T1000 (cell line): ENCODE results near the gene CXCR6.

ENCODE experiments used
- DNase-seq: peaks from one replicate; lab custom pipeline; 2025; ENCODE audit warnings: mixed read lengths; lab: John Stamatoyannopoulos, UW

CXCR6 gene

DNA sequence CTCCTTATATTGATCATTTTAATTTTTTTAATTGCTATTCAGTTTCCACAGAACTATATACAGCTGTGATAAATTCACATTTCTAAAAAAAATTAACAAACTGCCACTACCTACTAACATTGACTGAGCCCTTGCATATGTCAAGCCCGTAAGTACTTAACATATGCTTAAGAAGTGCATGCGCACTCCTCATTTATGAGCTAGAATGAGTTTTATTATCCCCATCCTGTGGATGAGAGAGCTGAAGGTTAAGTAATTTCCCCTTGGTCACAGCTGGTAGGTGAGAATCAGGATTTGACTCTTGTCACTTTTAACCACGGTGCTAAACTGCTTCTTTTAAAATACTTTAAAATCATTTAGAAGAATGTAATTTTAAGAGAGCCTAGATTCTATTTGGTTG lies 25.9 kb downstream of the CXCR6 start:
- no peak for DNase-seq

DNA sequence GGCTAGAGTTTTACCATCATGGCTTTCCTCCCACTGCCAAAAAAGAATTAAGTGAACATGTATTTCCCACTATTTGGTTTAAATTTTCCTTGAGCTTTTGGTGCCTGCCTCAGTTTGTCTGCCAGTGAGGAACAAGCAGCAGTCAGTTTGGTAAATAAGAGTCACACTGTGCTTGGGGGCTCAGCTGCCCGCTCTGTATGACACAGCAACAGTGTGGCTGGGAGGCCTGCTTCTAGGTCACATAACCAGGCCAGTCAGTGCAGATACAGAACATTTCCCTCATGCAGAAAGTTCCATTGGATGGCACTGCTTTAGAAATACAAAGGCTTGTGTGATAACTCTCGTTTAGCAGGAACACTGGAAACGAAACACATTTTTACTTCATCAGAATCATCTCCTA lies 26.7 kb downstream of the CXCR6 start:
- DNase-seq = no peak

DNA sequence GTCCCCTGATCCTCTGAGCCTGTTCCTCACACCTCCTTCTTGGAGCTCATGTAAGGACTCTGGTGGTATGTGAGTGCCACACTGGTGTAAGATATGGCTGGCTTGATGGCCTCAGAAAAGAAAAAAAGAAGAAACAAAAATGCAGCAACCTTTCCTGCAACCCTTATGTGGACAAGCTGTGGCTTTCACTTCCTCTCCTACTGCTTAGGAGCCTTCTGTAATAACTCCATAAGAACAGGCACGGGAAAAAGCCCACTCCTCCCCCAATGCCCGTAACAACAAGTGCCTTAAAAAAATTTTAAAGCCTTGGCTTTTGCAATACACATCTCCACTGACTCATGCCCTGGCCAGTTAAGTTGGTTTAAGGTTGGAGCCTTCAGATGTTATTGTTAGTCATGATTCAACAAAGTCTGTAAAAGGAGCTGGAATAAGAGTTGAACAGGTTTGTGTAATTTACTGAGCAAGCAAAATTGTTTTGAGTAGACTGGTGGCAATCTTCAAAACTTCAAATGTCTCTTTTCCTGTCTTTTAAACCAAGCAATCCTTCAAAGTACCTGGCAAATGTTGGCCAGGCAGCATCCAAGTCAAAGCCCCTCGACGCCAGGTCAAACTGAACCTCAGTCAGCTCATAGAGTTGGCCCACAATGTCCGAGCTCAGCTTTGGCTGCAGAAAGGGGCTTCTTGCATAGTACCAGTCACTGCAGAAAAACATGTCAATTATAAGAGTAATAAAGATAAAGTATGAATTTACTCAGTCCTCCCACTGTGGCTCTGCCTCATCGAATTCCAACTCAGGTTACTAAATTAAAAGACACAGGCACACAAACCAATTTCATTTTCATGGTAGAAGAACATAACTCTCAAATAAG lies 29.5 kb downstream of the CXCR6 start:
- DNase-seq = peak; percentile 30

DNA sequence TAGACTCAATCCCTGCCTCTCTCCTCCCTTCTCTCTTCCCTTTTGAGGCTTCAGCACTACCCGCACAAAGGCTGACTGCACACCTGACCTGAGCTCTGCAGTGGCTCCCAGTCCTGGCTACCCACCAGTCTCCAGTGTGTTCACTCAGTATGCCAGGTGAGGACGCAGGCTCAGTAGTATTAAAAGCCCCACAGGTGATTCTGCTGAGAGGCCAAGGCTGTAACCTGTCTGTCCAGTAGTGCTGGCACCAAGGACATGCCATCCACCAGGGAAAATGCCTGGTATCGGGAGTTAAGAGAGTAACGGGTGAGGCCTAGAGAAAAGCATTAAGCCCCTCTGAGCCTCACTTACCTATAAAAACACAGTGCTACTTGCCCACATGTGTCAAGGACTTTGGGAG lies 31.4 kb downstream of the CXCR6 start:
- DNase-seq = no peak

DNA sequence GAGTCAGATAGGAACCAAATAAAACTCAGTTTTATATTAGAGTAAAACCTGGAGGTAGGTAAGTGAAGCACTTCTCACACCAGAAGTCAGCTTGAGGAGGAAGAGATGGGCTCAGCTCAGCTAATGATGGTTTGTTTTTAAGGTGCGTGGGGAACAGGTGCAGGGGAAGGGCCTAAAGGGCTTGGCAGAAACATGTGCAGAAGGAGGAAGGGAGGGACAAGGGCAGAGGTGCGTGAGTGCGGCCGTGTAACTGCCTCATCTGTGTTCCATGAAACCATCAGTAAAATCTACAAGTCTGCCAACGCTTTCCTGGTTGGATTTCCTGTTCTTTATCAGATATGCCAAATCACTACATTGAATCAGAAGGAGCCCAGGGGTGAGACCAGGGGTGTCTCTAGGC lies 32.4 kb downstream of the CXCR6 start:
- DNase-seq = no peak

DNA sequence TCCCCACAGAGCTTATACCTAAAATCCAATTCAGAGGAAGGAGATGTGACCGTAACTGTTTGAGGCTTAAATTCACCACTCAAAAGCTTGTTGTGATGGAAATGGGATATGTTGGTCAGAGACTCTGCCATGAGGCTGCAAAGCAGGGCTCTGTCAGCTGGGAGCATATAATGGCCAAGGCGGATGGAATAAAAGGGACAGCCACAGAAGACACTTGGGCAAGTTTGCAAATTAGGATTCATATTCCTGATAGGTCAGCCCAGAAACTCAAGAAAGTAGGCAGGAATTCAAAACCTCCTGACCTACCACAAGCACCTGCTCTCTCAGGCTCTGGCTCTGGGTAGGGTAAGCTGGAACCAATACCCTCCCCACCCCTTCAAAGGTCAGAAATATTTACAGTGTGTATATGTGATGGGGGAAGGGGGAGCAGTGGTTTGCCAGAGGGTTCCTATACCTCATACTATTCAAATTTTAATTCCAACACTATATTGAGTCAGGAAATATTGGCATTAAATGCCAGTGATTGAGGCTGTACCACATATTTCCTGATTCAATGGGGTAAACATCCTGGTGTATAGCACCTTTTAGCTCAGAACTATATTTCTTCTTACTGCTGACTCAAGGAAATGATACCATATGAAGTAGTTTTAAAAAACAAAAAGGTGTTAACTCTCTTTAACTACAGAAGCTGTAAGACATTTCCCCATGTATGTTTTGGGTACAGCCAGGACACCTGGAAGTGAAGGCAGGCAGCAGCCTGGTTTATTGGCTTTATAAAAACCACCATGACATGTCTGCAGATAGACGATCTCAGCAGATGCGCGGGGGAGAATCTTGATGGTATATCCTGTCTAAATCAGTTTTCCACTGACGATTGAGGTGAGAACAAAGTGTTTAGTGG lies 33.2 kb downstream of the CXCR6 start:
- no peak for DNase-seq

DNA sequence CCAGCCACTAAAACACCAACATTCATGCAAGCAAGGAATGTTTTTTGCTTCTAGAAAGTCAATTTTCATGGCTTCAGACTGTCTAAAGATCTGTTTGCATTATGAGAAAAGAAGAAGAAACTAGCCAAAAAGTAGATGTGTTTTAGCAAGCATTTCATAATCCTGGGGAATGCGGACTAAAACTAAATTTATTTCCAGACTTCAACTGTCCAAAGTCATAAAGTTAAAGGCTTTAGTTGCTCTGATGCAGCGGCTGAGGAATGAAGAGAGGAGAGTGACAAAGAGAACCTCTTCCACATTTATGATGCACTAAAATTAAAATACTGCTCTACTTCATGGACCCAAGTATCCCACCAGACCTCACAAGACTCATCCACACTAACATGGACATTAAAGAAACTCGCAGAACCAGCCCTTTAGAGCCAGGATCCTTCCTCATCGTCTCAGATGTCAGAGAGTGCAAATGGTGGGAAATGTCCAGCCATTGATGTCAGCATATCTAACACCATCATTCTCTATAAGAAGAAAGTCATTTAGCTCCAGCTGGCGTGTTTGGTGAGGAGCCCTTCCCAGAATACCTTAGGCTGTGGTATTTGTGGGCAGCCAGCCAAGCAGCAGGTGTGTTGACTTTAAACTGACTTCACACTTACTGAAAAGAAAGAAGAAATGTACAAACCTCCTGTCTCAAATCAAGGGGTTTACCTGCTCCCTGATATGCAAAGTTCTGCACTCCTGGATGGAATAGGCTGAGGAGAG lies 34.9 kb downstream of the CXCR6 start:
- no peak for DNase-seq

DNA sequence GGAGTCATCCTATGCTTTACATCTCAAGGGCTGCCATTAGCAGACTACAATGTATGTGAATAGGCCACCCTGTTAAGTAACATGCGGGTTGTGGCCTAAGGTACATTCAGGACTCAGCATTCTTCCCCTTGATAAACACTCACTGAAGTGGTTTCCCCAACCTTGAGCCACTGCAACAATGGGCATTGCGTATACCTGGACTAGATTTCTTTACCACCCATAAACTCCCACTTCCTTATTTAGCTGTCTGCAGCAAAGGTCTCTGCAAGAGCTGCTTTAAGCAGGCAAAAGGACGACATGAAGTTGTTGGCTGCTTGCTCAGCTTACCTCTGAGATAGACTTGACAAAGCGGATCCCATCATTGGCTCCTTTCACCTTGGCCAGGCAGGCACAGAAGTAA lies 36.1 kb downstream of the CXCR6 start:
- no peak for DNase-seq

DNA sequence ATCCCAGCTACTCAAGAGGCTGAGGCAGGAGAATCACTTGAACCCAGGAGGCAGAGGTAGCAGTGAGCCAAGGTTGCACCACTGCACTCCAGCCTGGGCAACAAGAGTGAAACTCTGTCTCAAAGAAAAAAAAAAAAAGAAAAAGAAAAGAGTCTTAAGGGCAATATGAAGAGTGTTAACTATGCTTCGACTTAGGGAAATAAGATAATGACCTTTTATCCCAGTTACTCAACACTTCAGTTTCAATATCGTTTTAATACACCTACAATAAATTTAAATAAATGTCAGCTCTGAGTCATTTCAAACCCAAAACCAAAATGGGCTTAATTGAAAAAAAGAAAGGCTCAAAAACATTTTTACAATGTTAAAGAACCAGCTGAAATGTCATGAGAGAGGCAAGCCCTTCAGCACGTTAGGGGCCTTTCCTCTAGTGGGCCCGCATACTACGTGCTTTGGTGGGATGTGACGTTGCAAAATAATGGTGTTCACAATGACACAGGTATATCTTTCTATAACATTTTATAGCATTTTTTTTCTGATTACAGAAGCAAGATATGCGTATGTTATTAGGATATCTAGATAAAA lies 37.1 kb downstream of the CXCR6 start:
- DNase-seq = no peak

DNA sequence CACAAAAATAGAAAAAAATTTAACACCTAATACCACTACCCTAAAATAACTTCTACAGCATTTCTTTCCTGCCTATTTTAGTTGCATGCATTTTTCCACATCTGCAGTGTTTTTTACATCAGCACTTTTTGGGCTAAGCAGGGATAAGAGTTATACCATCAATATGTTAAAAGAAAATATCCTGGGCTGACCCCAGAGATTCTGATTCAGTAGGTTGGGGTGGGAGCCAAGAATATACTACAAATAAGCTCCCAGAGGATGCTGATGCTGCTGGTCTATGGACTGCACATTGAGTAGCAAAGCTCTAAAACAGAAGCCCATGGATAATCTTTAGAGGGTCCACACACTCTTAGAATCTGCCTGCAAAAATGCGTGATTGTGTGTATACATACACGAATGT lies 37.6 kb downstream of the CXCR6 start:
- no peak for DNase-seq

DNA sequence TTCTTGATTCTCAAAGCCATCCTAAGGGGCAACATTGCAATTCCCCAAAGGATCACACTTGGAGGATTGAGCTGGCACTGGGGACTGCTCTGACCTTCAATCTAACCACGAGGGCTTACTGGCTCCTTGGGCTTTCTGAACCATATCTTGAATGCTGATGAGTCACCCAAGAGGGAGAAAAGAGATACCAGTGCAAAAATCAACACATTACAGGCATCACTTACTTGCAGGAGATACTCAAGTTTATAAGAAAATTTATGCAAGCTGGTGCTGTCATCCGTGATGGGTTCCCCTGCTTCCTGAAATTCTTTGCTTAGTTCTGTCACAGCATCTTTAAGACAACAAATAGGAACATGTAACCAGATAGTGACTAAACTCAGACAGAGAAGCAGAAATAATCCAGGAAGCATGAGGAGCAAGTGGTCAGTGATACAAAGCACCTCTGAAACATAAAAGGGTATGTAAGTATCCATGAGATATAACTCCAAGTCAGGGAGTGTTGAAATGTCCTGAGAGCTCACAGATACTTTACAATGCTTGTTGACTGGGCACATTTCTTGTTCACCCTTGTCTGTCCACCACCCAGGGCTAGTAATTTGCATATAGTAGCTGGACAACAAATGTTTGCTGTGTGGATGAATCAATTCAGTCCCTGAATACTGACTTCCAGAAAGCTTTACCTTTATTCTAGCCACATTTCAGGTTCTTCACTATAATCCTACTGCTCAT lies 38.2 kb downstream of the CXCR6 start:
- DNase-seq = no peak

DNA sequence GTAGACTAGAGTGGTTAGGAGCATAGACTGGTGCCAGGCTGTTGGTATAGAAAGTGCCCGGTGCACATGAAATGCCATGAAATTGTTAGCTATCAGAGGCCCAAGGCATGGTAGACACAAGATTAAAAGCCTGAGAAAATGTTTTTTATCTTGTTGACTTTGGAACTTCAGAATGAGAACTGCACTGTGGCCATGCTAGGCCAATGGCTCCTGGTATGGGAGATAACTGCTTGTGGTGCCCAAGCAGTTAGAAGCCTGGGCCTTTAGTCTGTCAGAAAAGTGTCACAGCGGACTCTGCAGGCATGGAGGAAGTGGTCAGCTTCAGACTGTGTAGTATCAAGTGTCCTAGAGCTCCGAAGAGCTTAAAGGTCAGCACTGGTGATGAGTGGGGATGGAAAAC lies 40.5 kb downstream of the CXCR6 start:
- DNase-seq = no peak

DNA sequence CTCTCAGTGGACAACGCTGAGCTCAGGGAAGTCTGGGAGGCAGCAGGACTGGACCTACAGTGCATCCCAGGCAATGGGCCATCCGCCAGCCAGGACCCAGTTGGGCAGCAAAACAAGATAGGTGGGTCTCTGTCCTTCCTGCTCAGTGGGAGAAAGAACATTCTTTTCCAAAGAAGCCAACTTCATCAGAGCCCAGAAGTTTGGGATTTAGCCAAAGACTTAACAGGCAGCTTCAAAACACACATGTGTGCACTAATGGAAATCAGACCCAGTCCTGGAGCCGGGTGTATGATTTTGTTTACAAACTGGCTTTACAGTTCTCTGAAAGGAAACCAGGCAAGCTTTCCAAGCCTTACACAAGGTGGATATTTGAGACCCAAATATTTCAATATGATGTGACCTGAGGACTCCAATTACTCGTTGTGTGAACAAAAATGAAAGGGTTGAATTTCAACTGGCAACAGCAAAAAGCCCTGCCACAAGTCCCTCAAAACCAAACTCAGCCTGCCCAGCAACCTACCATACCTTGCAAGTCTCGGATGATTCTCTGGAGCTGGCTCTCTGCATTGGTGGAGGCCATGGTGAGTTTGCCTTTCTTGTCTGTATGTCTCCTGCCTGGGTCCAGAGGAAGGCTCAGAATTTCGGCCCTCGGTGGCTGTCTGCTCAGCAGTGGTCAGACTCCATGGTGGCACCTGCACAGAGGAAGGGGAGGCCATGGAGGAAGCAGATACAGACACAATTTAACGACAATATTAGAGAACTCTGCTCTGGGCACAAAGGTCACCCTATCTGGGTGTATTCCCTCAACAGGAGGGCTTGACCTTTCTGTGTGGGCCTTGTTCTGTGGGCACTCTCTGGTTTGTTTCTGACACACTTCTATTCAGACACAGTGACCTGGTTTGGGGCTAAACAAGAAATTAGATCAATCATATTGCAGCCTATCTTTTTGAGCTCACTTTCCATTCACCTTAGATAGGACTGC lies 41.4 kb downstream of the CXCR6 start:
- no peak for DNase-seq

DNA sequence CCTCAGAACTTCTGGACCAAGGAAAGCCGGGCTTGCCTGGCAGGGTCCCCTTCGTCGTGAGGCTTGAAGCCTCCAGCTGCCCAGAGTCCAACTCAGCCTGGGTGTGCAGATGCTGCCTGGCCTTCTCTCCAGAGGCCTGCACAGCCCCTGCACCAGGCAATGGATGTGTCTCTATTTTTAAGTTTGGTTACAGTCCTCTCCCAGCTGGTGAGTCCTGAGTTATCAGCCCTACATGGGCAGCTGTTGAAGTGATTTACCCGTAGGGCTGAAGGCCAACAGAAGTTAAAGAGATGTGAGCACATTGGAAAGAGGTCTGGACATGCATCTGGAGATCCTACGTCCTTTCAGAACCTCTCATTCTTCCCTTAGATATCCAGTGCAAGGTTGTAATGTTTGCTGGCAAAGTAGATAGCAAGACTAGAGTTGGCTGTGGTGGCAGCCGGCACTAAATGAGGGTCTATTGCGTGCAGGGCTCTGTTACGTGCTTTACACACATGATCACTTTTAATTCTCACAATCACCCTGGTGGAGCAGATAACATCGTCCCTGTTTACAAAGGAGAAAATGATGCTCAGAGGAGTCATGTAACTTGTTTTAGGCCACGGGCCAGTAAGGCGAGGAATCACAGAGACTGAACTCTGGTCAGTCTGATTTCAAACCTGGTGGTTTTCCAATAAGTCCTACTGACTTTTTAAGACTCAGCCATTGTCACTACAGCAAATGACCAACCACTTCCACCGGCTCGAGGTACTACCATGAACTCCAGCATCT lies 42.5 kb downstream of the CXCR6 start:
- DNase-seq = no peak

DNA sequence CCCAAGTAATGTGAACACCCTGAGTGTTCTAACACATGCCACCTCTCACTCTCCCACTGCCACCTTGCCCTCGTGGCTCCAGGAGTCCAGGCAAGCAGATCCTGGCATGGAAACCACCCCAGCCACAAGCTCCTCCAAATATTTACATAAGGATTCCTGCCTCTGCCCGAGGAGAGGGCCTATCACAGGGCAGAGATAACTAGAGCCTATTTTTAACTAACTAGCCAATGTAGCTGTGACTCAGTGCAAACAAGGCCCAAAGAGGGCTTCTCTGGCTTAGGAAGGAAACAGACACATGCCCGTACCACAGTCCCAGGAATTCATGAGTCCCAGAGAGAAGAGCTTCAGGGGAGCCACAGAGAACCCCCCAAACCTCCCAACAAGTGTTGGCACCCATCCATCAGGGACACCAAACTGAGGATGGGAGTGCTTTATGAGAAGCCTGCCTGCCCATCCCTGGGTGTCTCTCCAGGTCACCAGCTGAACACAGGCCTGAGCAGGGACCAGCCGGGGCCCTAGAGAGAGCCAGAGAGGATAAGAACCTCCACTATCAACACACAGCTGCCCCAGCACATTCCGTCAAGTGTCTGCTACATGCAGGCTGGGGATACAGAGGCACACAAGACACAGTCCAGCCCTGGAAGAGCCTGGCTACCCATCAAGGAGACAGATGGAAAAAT lies 43.2 kb downstream of the CXCR6 start:
- DNase-seq = peak; percentile 10

DNA sequence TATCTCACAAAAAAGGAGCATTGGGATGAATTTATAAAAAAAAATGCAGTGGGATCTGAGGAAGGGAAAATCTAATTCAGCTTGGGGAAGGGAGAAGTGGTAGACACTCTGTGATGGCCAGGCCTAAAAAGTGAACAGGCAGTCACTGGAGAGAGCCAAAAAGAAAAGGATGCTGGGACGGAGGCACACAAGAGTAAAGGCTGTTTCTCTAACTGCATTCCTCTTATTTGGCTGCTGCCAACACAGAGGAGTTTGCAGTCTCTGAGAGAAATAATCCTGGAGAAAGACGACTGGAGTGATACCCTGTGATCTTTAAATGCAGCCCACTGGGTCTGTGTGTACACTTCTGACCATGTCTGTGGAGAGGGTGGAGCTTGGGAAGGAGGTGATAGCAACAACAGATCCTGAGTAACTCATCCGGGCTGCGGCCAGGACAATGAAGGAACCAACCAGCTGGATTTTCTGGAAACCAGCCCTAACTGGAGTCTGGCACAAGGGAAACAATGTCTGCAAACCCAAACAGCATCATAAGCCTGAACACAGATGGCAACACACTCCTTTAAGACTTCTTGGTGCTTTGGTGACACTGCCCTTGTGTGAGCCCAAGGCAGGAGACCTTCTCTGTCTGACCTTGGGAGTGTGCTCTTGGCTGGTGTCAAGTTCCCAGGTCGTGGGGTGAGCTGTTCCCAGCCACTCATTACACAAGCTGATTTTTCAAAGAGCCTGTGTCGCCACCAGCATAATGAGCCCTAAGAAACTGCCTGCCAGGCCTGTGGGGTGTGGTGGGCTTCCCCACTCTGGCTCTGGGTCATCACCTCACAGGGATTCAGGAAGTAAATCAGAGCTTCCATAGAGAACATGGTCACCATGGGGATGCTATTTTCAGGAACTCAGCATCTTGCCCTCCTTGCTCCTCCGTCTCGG lies 44.4 kb downstream of the CXCR6 start:
- DNase-seq = no peak

DNA sequence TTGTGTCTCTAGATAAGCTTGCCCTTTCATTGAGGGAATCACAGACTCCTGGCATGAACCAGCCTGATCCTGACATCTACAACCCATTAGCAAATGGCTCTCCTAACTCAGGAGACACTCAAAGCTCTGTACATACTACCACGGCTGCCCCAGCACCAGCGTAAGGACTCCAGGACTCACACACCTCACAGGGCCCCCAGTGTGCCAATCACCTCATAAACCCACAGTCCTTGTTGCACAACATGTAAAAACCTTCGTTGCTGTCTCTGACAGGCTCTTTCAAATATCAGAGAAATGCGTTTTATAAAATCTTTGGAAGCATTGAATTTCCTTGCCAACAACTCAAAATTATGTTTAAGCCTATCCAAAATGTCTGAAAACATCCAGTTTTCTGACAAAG lies 45.1 kb downstream of the CXCR6 start:
- DNase-seq = no peak

DNA sequence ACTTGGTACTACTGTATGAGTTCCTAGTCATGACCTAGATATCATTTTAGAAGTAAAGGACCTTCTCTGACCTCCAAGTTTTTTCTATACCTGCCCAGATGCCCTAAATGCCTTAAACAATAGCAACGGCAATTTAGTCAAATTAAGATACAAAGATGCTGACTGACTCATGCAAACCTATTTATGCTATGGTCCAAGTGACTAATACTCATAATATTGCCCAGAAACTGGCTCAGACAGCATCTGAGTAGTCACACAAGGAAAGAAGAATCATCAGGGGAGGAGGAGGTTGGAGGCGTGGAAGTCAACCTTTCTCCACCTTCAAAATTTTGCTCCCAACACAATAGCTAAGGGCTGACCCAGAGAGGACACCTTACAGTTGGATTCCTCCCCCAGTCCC lies 45.5 kb downstream of the CXCR6 start:
- peak; percentile 12 for DNase-seq
